Jurkat, Clone E6-1 (cell line): ENCODE data around the gene QTRT2.

Experiments
- DNase-seq: peaks from one replicate; pipeline ENCODE4 v3.0.0-alpha.2; 2011; ENCODE audit warnings: low read depth, low spot score
- H3K4me3 ChIP-seq: 2 replicates; pipeline ENCODE4 v1.5.1; 2011; ENCODE audit warnings: mild to moderate bottlenecking, low read length, control low read depth, moderate library complexity

Gene QTRT2

GRCh38 chr3:114112696-114113095, 56.2 kb downstream of the QTRT2 start:
- H3K4me3 ChIP-seq: no peak overlapping the region
- DNase-seq: no peak

- DNase-seq: no peak
- H3K4me3 ChIP-seq: no peak overlapping the region
Measured at GRCh38 chr3:114114719-114115118, 58.2 kb downstream of the QTRT2 start.

- DNase-seq: no peak
- no peak overlapping the region for H3K4me3 ChIP-seq
Measured at GRCh38 chr3:114115143-114115542, 58.6 kb downstream of the QTRT2 start.

- no peak overlapping the region for H3K4me3 ChIP-seq
- DNase-seq: no peak
Measured at GRCh38 chr3:114119776-114120175, 63.2 kb downstream of the QTRT2 start.

- no peak for DNase-seq
- H3K4me3 ChIP-seq: no peak overlapping the region
Measured at GRCh38 chr3:114120211-114120610, 63.7 kb downstream of the QTRT2 start.

GRCh38 chr3:114122027-114122709, 65.6 kb downstream of the QTRT2 start:
- H3K4me3 ChIP-seq: no peak overlapping the region
- DNase-seq: no peak

- no peak for DNase-seq
- no peak overlapping the region for H3K4me3 ChIP-seq
Measured at GRCh38 chr3:114126461-114126860, 69.9 kb downstream of the QTRT2 start.

GRCh38 chr3:114127517-114127916, 71.0 kb downstream of the QTRT2 start:
- no peak overlapping the region for H3K4me3 ChIP-seq
- DNase-seq: no peak

- no peak for DNase-seq
- no peak overlapping the region for H3K4me3 ChIP-seq
Measured at GRCh38 chr3:114128231-114128630, 71.7 kb downstream of the QTRT2 start.

GRCh38 chr3:114128826-114129225, 72.3 kb downstream of the QTRT2 start:
- DNase-seq: no peak
- no peak overlapping the region for H3K4me3 ChIP-seq

GRCh38 chr3:114132500-114132899, 76.0 kb downstream of the QTRT2 start:
- no peak for DNase-seq
- no peak overlapping the region for H3K4me3 ChIP-seq

GRCh38 chr3:114133947-114134346, 77.4 kb downstream of the QTRT2 start:
- no peak for DNase-seq
- no peak overlapping the region for H3K4me3 ChIP-seq
